GM18867 (cell line): ENCODE data around the gene ATG4D.
"Not testable (repeated sequence)": the region's sequence is repeated elsewhere in the genome, so short reads cannot be mapped to it uniquely, and the experiment has no call there.

ENCODE experiments used
- ATAC-seq: cut with Tn5 transposase; IDR thresholded peaks from one replicate; pipeline ENCODE4 v1.9.1; 2021; ENCODE audit warnings: mild to moderate bottlenecking, moderate library complexity; ENCODE audit not compliant: unreplicated experiment

The ATG4D gene

DNA sequence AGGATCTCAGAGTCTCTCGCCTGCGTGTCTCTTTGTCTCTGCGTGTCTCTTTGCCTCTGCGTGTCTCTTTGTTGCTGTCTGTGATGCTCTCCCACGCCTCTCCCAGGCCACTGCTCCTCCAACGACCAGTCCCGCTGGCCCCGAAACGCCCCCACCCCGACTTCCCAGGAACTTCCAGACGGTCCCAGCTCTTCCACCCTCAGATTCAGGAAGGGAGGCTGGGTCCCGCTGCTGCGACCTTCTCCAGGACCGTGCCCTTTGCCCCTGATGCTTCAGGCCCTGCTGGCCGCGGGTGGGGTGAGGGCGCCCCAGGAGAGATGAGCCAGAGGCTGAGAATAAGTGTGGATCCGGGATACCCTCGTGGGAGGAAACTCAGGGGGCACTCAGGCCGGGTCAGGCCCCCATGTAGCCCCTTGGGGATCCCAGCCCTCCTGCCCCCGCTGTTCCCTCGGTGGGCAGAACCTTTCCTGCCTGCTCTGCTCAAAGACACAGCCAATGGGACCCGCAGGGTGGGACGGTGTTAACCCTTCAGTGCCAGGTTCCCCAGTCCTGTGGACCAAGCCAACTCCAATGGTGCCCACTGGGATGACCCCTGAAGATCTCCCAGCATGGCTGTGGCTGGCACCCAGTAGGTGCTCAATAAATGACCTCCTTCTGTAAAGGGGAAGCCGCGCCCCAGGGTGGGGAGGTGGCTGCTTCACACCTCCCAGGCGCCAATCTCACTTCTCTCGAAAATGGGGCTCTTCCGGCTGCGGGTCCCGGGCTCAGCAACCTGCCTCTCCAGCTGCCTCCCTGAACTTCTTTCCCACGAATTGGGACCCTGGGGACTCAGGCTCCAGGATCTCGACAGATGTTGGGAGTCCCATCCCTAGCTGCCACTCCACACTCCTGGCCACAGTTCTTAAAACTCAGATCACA, 25.0 kb upstream of the ATG4D start:
- no peak for ATAC-seq

DNA sequence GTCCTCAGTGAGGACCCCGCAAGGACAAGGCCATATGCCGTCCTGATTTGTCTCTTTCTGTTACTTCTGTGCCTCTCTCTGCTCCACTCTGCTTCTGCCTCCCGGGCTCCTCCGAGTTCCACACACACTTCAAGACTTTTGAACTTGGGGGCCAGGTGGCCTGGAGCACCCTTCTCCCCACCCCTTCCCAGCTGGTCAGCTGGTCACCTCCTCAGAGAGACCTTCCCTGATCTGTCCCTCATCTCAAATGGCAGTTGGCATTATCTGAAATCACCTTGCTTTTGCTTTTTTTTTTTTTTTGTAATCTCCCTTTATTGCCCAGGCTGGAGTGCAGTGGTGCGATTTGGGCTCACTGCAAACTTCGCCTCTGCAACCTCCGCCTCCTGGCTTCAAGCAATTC, 24.3 kb upstream of the ATG4D start:
- no peak for ATAC-seq

DNA sequence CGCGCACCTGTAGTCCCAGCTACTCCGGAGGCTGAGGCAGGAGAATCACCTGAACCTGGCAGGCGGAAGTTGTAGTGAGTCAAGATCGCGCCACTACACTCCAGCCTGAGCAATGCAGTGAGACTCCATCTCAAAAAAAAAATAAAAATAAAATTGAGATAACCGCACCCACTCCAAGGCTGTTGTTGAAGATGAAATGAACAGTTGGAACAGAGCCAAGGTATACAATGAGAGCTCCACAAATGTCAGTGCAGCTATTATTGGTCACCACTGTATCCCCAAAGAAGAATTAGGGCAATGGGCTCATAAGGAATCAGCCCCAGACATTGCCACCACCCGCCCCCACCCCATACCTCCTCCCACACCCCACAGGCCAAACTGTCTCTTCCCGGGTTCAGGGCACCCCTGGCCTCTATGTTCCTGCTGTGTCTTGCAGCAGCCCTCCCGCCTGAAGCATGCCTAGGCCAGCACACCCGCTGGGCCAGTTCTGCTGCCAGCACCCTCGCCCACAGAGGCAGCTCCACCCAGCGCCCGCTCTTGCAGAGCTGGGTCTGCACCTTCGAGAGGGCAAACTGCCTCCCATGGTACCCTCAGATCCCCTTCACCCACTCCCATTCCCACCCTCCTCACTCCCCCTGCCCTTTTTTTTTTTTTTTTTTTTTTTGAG, 22.9 kb upstream of the ATG4D start:
- no peak for ATAC-seq

- no peak for ATAC-seq
Measured at GRCh38 chr19:10521461-10522171, 22.1 kb upstream of the ATG4D start.

GRCh38 chr19:10523135-10523636, 20.5 kb upstream of the ATG4D start:
- ATAC-seq, result no peak

GRCh38 chr19:10525636-10526035, 18.1 kb upstream of the ATG4D start:
- no peak for ATAC-seq

DNA sequence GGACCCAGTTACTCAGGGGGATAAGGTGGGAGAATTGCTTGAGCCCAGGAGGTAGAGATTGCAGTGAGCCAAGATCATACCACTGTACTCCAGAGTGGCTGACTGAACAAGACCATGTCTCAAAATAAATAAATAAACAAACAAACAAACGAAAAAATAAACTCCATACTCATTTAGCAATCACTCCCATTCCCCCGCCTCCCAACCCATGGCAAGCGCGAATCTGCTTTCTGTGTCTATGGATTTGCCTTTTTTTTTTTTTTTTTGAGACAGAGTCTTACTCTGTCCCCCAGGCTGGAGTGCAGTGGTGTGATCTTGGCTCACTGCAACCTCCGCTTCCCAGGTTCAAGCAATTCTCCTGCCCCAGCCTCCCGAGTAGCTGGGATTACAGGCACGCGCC, 16.8 kb upstream of the ATG4D start:
- not testable (repeated sequence) for ATAC-seq

GRCh38 chr19:10532457-10532856, 11.2 kb upstream of the ATG4D start:
- ATAC-seq, result no peak

DNA sequence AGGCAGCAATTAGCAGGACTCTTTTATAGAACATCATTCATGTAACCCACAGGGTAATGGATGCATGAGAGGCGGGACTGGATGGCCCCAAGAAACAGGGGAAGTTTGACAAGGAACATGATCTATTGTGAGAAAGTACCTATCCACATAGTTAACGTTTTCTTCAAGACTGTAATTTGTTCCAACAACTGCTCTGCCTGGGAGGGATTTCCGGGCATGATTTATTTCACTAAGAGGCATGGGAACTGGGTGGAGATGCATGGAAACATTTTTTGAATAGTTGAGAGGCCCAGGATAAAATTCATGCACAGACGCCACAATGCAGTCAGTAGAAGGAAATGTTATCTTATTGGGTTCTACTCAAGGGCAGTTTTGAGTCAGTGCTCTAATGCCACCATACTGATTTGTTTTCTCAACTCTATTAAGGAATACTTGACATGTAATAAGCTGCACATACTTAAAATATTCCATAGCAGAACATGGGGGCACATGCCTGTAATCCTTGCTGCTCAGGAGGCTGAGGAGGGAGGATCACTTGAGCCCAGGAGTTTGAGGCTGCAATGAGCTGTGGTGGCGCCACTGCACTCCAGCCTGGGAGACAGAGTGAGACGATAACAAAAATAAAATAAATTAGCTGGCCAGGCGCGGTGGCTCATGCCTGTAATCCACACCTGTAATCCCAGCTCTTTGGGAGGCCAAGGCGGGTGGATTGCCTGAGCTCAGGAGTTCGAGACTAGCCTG, 9.9 kb upstream of the ATG4D start:
- ATAC-seq, result no peak

- ATAC-seq, result no peak
Measured at GRCh38 chr19:10535613-10536012, 8.1 kb upstream of the ATG4D start.

DNA sequence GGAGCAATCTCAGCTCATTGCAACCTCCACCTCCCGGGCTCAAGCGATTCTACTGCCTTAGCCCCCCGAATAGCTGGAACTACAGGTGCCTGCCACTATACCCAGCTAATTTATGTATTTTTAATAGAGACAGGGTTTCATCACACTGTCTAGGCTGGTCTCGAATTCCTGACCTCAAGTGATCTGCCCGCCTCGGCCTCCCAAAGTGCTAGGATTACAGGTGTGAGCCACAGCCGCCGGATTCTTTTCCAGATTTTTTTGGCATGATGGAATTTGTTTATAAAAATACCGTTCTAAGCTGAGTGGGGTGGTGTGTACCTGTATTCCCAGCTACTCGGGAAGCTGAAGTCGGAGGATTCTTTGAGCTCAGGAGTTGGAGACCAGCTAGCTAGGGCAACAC, 6.0 kb upstream of the ATG4D start:
- ATAC-seq, result no peak

- ATAC-seq, result no peak
Measured at GRCh38 chr19:10538204-10538983, 5.3 kb upstream of the ATG4D start.

DNA sequence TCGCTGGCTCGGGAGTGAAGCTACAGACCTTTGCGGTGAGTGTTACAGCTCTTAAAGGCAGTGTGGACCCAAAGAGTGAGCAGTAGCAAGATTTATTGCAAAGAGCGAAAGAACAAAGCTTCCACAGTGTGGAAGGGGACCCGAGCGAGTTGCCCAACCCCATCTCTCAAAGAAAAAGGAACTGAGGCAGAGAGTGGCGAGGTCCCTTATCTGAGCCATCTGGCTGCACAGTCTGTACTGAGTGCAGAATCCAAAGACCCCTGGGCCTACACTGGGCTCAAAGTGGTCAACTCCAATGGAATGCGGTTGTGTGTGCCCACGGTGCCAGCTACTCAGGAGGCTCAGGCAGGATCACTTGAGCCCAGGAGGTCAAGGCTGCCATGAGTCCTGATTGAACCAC, 4.7 kb upstream of the ATG4D start:
- not testable (repeated sequence) for ATAC-seq

DNA sequence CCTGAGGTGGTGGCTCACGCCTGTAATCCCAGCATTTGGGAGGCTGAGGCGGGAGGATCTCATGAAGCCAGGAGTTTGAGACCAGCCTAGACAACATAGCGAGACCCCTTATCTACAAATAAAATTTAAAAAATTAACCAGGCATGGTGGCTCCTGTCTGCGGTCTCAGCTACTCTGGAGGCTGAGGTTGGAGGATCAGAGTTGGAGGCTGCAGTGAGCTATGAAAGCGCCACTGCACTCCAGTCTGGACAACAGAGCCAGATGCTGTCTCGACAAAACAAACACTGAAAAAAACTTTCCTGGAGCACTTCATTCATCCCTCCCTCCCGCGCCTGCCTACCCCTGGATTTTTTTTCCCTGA, 665 bp upstream of the ATG4D start:
- no peak for ATAC-seq

- ATAC-seq, result no peak
Measured at GRCh38 chr19:10544242-10544752, 593 bp downstream of the ATG4D start.

GRCh38 chr19:10544753-10545251, 1.1 kb downstream of the ATG4D start:
- no peak for ATAC-seq

GRCh38 chr19:10546817-10547216, 3.1 kb downstream of the ATG4D start:
- ATAC-seq, result no peak

GRCh38 chr19:10548746-10549276, 5.1 kb downstream of the ATG4D start:
- ATAC-seq, result no peak

GRCh38 chr19:10549733-10550132, 6.0 kb downstream of the ATG4D start:
- no peak for ATAC-seq
